HS-27A (cell line): ENCODE data around the gene HACD4.
"Not testable (repeated sequence)": the region's sequence is repeated elsewhere in the genome, so short reads cannot be mapped to it uniquely, and the experiment has no call there.

Experiments
- DNase-seq: peaks from one replicate; pipeline ENCODE4 v3.0.0-alpha.2; 2012; ENCODE audit warnings: low read depth, missing footprints

HACD4 gene

DNA sequence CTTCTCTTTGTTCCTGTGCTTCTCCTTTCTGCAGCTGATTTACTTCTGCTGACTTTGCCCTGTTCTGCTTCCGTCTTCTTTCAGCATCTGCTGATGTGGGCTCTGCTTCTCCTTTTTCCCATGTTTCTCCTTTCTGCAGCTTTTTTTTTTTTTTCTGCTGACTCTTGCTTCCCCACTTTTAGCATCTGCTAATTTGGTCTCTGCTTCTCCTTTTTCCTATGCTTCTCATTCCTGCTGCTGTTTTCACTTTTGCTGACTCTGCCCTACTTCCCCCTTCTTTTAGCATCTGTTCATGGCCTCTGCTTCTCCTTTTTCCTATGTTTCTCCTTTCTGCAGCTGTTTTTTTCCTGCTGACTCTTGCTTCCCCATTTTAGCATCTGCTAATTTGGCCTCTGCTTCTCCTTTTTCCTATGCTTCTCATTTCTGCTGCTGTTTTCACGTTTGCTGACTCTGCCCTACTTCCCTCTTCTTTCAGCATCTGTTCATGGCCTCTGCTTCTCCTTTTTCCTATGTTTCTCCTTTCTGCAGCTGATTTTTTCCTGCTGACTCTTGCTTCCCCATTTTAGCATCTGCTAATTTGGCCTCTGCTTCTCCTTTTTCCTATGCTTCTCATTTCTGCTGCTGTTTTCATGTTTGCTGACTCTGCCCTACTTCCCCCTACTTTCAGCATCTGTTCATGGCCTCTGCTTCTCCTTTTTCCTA lies 58.0 kb downstream of the HACD4 start:
- DNase-seq: not testable (repeated sequence)

DNA sequence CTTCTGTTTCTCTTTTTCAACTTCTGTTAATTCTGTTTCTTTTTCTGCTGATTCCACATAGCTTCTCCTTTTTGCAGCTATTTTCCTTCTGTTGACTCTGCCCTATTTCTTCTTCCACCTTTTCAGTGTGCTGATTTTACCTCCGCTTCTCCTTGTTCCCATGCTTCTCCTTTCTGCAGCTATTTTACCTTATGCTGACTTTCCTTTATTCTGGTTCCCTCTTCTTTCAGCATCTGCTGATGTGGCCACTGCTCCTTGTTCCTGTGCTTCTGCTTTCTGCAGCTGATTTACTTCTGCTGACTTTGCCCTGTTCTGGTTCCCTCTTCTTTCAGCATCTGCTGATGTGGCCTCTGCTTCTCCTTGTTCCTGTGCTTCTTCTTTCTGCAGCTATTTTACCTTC lies 58.8 kb downstream of the HACD4 start:
- DNase-seq: no peak

DNA sequence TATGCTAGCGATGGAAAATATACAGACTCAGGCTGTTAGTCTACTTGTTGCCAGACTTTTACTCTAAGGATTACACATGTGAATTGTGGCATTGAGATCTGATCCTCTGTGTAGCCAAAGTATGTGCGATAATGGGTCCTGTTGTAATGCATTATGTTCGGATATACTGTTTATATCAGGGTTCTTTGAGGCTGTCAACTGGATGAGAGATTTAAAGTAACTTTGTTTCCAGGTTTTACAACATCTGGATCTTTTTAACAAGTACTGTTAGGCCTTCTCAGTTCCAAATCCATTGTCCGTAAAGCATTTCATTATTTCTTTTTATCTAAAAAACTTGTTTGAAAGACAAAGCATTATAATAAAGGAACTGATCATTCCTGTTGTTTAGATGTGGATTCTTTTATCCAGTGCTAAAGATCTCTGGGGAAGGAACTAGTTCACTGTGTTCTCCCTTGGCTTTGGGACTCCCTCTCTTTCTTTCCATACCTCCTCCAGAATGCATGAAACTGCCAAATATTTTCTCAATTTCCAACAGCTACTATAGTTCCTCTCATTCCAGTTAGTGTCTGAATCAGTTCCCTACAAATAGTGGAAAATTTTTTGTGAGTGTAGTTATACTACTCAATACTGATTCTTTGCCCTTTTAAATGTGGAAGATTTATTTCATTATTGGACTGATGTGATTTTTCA lies 68.8 kb downstream of the HACD4 start:
- no peak for DNase-seq

DNA sequence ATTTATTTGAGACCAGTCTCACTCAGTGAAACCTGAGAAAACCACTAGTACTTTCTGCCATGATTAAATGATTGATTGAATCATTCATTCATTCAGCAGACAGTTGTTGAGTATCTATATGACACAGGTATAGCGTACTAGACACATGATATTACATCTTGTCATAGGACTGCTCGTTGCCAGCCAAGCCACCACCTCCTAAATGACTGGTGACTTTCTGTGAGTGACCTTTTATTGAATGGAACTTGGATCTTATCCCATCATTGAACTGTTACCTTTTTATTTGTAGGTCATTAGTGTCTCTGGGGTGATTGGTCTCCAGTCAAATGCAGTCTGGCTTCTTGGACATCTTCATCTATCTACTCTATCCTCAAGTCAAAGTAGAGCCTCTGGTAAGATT lies 80.7 kb downstream of the HACD4 start:
- no peak for DNase-seq
